Cerebellar nuclear complex (tissue), 1 donor: ENCODE results near the gene TMEM163.

Source experiments
- DNase-seq, 2 experiments: peaks; one replicate each; lab custom pipeline; 2025; lab: John Stamatoyannopoulos, UW

The TMEM163 gene

GRCh38 chr2:134458473-134458853 is 260.3 kb downstream of the TMEM163 start:
- DNase-seq, result no peak

DNA sequence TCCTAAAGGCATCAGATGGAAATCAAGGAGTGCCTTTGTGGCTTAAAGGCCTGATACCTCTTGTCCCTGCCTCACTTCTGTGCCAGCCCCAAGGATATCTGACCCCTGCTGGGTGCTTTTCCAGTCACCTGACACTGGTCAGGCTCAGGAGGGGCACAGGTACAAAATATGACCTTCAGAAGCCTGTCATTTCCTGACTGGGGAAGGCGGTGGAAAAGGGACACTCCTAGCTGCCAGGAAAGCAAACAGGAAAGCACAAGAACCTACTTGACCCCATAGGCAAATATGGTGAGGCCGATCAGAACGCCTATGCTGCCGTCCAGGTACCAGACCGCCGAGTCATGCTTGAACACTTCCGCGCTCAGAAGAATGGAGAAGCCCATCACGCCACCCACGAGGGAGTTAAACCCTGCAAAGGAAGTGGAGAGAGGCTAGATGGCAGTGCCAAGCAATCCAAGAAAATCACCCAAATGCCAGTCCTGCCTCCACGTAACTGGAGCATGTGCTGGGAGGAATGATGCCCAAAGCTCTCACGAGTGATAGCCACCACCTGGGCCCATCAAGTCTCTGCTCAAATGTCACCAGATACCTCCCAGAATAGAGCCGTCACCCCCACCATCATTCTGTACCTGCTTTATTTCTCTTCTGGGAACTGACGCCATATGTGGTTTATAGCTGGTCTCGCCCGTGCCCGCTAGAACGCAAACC is 260.9 kb downstream of the TMEM163 start:
- no peak for DNase-seq

DNA sequence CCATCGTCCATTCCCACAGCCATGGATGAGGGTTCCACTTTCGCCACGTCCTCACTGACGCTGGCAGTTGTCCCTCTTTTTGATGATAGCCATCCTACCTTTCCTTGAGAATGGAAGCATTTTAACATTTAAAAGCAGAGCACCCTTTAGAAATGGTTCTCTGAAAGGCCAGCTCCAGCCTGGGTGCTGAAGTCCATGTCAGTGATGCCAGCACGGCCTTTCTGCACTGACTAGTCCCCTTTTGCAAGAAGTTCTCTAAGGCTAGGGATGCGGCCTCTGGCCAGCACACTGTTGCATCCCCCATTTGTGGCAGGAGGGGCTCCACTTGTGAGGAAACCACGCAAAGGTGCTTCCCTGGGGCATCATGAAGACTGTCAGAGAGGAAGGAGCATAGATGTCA is 261.4 kb downstream of the TMEM163 start:
- no peak for DNase-seq

DNA sequence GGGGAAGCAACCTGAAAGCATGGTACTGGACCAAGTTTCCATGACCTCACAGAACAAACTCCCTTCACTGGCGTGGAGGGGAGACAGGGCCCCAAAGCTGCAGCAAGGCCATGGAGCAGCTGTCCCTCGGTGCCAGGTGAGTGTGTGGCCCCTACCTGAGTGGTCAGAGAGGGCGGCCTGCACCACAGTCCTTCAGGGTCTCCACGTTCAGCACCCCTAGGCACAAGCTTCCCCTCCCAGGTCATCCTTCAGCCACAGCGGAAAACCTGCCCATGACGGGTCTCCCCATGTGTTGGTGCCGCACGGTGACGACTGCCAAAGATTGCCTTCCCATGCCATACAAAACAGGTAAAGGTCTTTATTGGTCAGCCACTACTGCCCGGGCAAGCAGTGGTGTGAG is 263.4 kb downstream of the TMEM163 start:
- DNase-seq, result no peak

DNA sequence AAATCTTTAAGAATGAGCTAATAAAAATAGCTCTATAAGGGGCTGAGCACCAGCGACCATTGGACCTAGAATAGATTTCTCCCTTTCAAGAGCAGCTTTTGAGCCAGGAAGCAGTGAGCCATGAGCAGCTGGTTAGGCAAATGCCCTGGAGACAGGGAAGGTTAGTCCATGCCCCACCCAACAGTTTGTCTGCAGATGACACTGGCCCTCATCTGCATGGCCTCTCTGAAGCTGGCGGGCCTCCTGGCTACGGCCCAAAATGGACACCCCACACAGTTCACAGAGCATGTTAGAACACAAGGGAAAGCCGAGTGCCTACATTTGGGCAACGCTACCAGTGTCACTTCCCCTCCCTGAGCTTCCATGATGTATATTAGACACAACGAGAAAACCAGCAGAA is 263.9 kb downstream of the TMEM163 start:
- no peak for DNase-seq

- DNase-seq, result no peak
Observed at GRCh38 chr2:134454426-134454825, 264.4 kb downstream of the TMEM163 start.

- DNase-seq, result no peak
Observed at GRCh38 chr2:134453973-134454372, 264.8 kb downstream of the TMEM163 start.

DNA sequence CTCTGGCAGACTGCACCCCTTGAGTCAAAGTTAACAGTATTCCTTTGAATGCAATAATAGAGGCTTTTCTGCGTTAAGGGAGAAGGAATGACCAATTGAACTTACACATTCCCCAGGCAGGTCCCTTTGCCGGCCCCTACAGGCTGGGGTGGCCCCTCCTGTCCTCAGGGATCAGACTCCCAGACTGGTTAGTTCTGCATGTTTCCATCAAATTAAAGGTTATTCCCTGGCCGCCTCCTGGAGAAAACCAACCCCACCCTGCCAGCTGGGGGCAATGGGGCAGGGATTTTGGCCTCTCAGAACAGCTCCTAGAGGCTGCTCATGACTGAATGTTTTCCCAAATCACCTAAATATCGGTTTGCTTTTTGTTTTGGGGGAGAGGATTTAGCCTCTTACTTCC is 265.3 kb downstream of the TMEM163 start:
- DNase-seq, result no peak

- no peak for DNase-seq
Observed at GRCh38 chr2:134452042-134452733, 266.6 kb downstream of the TMEM163 start.

DNA sequence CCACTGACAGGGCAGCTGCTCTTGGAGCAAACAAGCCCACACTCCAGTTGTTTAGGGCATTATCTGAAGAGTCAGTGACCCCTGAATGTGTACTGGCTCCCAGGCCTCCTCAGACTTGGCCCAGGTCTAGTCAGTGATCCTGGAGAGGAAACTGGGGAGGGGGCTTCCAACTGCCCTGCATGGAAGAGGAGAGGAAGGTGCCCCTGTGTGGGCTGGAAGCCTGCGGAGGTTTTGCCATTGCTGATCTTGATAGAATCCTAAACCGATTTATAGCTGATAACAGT is 267.5 kb downstream of the TMEM163 start:
- DNase-seq, result no peak

- DNase-seq, result no peak
Observed at GRCh38 chr2:134449751-134450513, 268.9 kb downstream of the TMEM163 start.

DNA sequence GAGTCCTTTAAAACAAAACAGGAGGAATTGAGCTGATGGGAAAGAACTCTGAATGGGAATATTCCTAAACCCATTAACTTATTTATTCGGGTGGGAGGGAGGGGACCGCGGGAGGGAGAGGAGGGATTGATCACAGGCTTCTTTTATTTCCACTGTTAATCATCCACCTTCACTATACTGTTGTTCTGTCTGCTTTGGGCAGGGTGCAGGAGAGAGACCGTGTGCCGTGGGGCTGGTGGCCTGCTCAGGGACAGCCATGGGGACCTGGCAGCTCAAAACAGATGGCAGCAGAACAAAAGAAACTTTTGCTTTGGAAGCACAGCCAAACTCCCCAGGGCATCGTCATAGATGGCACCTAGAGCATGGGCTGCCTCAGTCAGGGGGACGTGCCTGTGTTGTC is 269.6 kb downstream of the TMEM163 start:
- no peak for DNase-seq

DNA sequence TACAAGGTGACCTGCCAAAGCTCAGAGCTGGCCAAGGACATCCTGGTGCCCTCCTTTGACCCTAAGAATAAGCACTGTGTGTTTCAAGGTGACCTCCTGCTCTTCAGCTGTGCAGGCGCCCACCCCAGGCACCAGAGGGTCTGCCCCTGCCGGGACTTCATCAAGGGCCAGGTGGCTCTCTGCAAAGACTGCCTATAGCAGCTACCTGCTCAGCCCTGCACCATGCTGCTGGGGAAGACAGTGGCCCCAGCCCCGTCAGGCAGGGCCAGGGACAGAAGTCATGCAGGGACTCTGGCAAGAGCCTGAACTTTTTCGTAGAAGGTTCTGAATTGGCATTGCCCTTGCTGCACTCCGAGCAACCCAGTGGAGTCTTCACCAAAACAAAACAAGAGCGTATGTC is 270.1 kb downstream of the TMEM163 start:
- no peak for DNase-seq

DNA sequence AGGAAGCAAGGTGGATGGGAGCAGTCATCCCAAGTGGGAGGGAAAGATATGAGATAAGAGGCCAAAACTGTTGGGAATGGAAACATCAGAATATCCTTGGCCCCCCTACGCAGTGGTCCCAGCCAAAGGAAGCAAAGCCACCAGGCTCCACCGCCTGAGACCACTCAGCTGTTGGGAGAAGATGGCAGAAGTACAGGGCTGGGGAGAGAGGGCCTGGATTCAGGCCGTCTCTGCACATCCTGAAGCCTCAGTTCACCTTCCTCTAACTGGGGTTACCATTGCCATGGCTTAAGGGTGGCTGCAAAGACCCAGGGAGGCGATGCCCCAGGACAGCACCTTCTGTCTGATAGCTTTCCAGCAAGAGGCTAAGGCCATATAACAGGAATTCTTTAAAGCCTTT is 271.1 kb downstream of the TMEM163 start:
- DNase-seq, result no peak

DNA sequence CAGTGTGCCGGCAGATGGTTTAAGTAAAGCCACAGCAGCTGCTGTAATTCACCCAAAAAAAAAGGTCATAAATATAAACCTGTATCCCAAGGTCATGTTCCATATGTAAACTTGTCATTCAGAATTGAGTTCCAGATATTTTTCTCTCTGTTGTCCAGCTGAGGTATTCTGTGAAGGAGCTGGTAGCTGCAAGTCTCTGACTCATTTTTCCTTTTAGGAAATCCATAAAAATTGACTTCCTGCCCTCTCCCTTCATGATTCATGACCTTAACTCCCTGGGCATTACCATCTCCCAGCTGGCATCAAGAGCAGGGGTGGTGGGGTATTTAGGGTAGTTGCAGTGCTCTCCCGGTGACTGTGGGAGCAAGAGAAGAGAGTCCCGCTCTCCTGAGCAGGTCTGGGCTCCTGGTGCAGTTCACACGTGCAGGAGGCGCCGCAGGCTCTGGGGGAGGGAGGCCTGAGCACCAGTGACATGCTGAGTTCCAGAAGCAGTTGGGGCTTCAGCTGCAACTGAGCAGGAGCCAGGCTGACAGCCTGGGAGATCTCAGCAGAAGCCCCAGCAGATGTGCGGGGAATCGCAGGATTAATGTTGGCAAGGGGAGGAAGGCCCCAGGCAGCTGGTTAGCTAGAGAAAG is 272.3 kb downstream of the TMEM163 start:
- DNase-seq, result no peak

GRCh38 chr2:134445985-134446382 is 272.8 kb downstream of the TMEM163 start:
- no peak for DNase-seq

- DNase-seq, result no peak
Observed at GRCh38 chr2:134445116-134445515, 273.7 kb downstream of the TMEM163 start.

- peak in 1 of 2 experiments; percentile 27 for DNase-seq
Observed at GRCh38 chr2:134443814-134444480, 274.9 kb downstream of the TMEM163 start.

- no peak for DNase-seq
Observed at GRCh38 chr2:134441153-134441863, 277.5 kb downstream of the TMEM163 start.

DNA sequence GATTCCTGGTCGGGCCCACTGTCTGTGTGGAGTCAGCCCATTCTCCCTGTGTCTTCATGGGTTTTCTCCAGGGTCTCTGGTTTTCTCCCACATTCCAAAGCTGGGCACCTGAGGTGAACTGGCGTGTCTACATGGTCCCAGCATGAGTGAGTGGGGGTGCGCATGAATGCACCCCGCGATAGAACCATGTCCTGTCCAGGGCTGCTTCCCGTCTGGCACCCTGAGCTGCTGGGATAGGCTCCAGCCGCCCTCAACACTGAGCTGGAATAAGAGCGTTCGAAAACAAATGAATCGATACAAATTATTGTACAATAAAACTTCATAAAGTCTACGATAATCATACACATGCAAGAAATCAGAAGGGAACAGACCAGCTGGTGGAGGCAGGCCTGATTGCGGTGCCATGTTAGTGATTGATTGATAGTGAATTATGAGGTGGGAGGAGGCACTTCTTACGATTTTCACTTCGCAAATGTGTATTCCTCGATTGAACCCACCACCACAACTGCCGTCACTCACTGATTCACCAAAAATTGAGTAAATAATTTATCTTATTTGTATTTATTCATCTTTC is 278.4 kb downstream of the TMEM163 start:
- no peak for DNase-seq

DNA sequence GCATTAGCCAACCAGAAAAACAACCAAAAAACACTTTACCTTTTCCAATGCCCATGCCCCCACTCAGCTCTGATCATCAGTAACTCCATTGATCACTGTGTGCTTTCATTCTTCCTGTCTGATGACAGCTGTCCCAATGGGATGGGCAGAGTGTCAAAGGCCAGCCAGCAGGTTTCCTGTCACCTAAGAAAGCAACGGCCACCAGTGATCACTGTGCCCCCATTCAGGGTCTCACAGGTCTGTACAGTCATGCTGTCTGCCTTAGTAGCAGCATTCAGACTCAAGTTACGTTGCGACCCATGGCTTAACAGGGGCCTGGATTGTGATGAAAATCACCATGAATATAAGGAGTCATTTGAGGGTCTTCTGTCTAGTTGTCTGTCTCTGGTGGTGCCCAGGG is 280.4 kb downstream of the TMEM163 start:
- DNase-seq, result no peak
